ENCODE results near the gene RNASE2. TPM values are rescaled to one million over a fixed set of nuclear protein-coding genes. Genes with fewer than 3 reads are reported as not detected.

RNASE2 gene
- polyA plus RNA-seq, 3 donors, result 100 to 483 (median 307) TPM

GRCh38 chr14:20978687-20979086, 23.4 kb downstream of the RNASE2 start:
- Mint-ChIP-seq H3K36me3 (no peaks in the 10 kb centered on the region), H3K4me3 (no peak overlapping the region), H3K4me1 (no peaks in the 10 kb centered on the region), H3K27ac (no peak overlapping the region), H3K9me3 (peaks cover 0 to 1% (median 0%) of the 10 kb centered on the region in 7 donors), H3K27me3 (ENCODE audit: low read depth in 3 of 3) (peaks cover 1 to 4% (median 3%) of the 10 kb centered on the region in 3 donors)
- intact Hi-C loops (cut with micrococcal nuclease), result loop anchor here in 1 of 2 donors (10.0 kb wide), 1 partner anchor 284 kb away; no protein-coding TSS in a partner anchor
- no peak for TF ChIP-seq CTCF (IDR thresholded peaks at IDR 0.05)
- no peak overlapping the region for H3K4me2 ChIP-seq (replicated peaks; ENCODE audit: extremely low read depth, low read length, poor library complexity, severe bottlenecking)
- H3K4me1 ChIP-seq (ENCODE audit: control insufficient read depth in 1 of 2, insufficient read depth in 2 of 2, low read length in 2 of 2), result peaks cover 7 to 8% of the 10 kb centered on the region in 2 donors
- H3K4me3 ChIP-seq (replicated peaks in 1 of 3; ENCODE audit: low read depth in 2 of 3, low read length in 3 of 3), result no peak overlapping the region
- no peaks in the 10 kb centered on the region for H3K79me2 ChIP-seq (ENCODE audit: insufficient read depth, low read length)
- H3K36me3 ChIP-seq (replicated peaks in 1 of 2; ENCODE audit: control insufficient read depth in 1 of 2, insufficient read depth in 2 of 2, low read length in 2 of 2), result no peaks in the 10 kb centered on the region
- DNase-seq, result no peak
- no peaks in the 10 kb centered on the region for H3K27me3 ChIP-seq (ENCODE audit: control insufficient read depth in 2 of 2, insufficient read depth in 2 of 2, low read length in 2 of 2)
- WGBS (ENCODE audit: insufficient coverage), result 20% methylated on average over 1 of the region's 1 CpG
- no peak overlapping the region for H3K27ac ChIP-seq (ENCODE audit: low read depth in 1 of 2, low read length in 2 of 2)
- H2AFZ ChIP-seq (ENCODE audit: insufficient read depth, low read depth, low read length, poor library complexity, severe bottlenecking), result no peak overlapping the region
- no peaks in the 10 kb centered on the region for H3K9me3 ChIP-seq (replicated peaks in 1 of 2; ENCODE audit: control insufficient read depth in 1 of 2, insufficient read depth in 1 of 2, low read length in 2 of 2)
- H4K20me1 ChIP-seq (ENCODE audit: insufficient read depth, low read length), result no peaks in the 10 kb centered on the region
- H3K9ac ChIP-seq (ENCODE audit: insufficient read depth, low read length, poor library complexity, severe bottlenecking), result no peak overlapping the region

- Mint-ChIP-seq H3K4me1 (peaks cover 11% of the 10 kb centered on the region), H3K27ac (peak overlapping the region in 1 of 7 donors; percentile 30), H3K36me3 (no peaks in the 10 kb centered on the region), H3K27me3 (ENCODE audit: low read depth in 3 of 3) (peaks cover 1 to 4% (median 3%) of the 10 kb centered on the region in 3 donors), H3K9me3 (peaks cover 0 to 1% (median 0%) of the 10 kb centered on the region in 7 donors), H3K4me3 (no peak overlapping the region)
- no peak overlapping the region for H2AFZ ChIP-seq (ENCODE audit: insufficient read depth, low read depth, low read length, poor library complexity, severe bottlenecking)
- no peak overlapping the region for H3K9ac ChIP-seq (ENCODE audit: insufficient read depth, low read length, poor library complexity, severe bottlenecking)
- H4K20me1 ChIP-seq (ENCODE audit: insufficient read depth, low read length), result no peaks in the 10 kb centered on the region
- intact Hi-C loops (cut with micrococcal nuclease), result no loop called here
- no peaks in the 10 kb centered on the region for H3K36me3 ChIP-seq (replicated peaks in 1 of 2; ENCODE audit: control insufficient read depth in 1 of 2, insufficient read depth in 2 of 2, low read length in 2 of 2)
- peaks cover 20% of the 10 kb centered on the region in 2 donors for H3K4me1 ChIP-seq (ENCODE audit: control insufficient read depth in 1 of 2, insufficient read depth in 2 of 2, low read length in 2 of 2)
- H3K27ac ChIP-seq (ENCODE audit: low read depth in 1 of 2, low read length in 2 of 2), result no peak overlapping the region
- no peak overlapping the region for H3K4me2 ChIP-seq (replicated peaks; ENCODE audit: extremely low read depth, low read length, poor library complexity, severe bottlenecking)
- no peak overlapping the region for H3K4me3 ChIP-seq (replicated peaks in 1 of 3; ENCODE audit: low read depth in 2 of 3, low read length in 3 of 3)
- H3K27me3 ChIP-seq (ENCODE audit: control insufficient read depth in 2 of 2, insufficient read depth in 2 of 2, low read length in 2 of 2), result no peaks in the 10 kb centered on the region
- 0% methylated on average over 1 of the region's 1 CpG for WGBS (ENCODE audit: insufficient coverage)
- TF ChIP-seq CTCF (IDR thresholded peaks at IDR 0.05), result no peak
- no peak for DNase-seq
- no peaks in the 10 kb centered on the region for H3K9me3 ChIP-seq (replicated peaks in 1 of 2; ENCODE audit: control insufficient read depth in 1 of 2, insufficient read depth in 1 of 2, low read length in 2 of 2)
- H3K79me2 ChIP-seq (ENCODE audit: insufficient read depth, low read length), result no peaks in the 10 kb centered on the region
Measured at GRCh38 chr14:20980906-20981305, 25.6 kb downstream of the RNASE2 start.

Data from CD14-positive monocyte (primary cell).